Peyer's patch (tissue), 4 donors: ENCODE measurements around the gene ACADS. TPM values are rescaled to one million over a fixed set of nuclear protein-coding genes. Genes with fewer than 3 reads are reported as not detected.

Source experiments
- DNase-seq, 3 donors: peaks; one replicate each; pipeline ENCODE4 v3.0.0-alpha.2; 2017 to 2019
- H3K27ac ChIP-seq, 4 donors: fragments of 200-600 bp; sonication (generic); one replicate each; pipeline ENCODE4 v1.5.1; 2016 to 2019
- H3K27me3 ChIP-seq, 2 donors: fragments of 200-600 bp; sonication (generic); one replicate each; pipeline ENCODE4 v1.5.1; 2019
- H3K36me3 ChIP-seq, 3 donors: fragments of 200-600 bp; sonication (generic); one replicate each; pipeline ENCODE4 v1.5.1; 2016 to 2019
- H3K4me1 ChIP-seq, 4 donors: fragments of 200-600 bp; sonication (generic); one replicate each; pipeline ENCODE4 v1.5.1; 2016 to 2019
- H3K4me3 ChIP-seq, 4 donors: fragments of 200-600 bp; sonication (generic); 1 replicate in 3 of 4; 2 replicates in 1 of 4; pipeline ENCODE4 v1.5.1; 2016 to 2019; ENCODE audit warnings: mild to moderate bottlenecking in 1 of 4
- H3K9me3 ChIP-seq, 4 donors: fragments of 200-600 bp; sonication (generic); one replicate each; pipeline ENCODE4 v1.5.1; 2016 to 2019; ENCODE audit warnings: mild to moderate bottlenecking in 1 of 4
- POLR2A ChIP-seq, 2 donors: fragments of 450-650 bp; IDR thresholded peaks; one replicate each; pipeline ENCODE4 v1.5.1; 2017; ENCODE audit warnings: antibody characterized with exemption in 2 of 2, mild to moderate bottlenecking in 2 of 2, moderate library complexity in 2 of 2
- total RNA-seq, 4 donors: library from RNA; depleted of rRNA; stranded (reverse); fragments of >200 nt; gene quantifications; one replicate each; pipeline ENCODE4 v1.1.0, GENCODE V29; 2016
- TF ChIP-seq, protein P1 (sequence below), 6 experiments: fragments of 450-650 bp in 4 of 6; fragments of 200-600 bp in 2 of 6; sonication (generic) in 1 of 6; IDR thresholded peaks; one replicate each; pipeline ENCODE4 v1.5.1; 2017 to 2019; ENCODE audit warnings: antibody characterized with exemption in 6 of 6, mild to moderate bottlenecking in 3 of 6, moderate library complexity in 1 of 6

ACADS gene
- total RNA-seq, 4 donors from 2014 or later, result 126 to 358 (median 316) TPM

DNA sequence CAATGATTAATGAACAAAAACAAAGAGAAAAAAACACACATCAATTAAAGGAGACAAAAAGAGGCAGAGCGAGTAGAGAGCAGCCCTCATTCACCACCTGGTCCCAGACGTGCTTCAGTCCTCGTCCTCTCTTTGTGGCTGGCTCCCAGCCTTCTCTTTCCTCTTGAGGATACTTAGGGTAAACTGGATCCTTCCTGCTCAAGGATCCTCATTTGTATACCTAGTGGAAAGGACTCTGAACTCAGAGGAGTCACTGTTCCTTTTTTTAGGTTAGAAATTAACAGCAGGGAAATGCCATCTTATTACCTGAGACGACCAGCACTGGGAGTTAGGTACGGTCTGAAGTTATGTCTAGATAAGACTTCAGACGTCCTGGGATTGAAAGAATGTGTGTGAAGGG, 29.0 kb upstream of the ACADS start:
- no peaks in the 10 kb centered on the region for H3K9me3 ChIP-seq
- peaks cover 0 to 82% (median 0%) of the 10 kb centered on the region in 3 donors for H3K36me3 ChIP-seq
- peak overlapping the region in 1 of 4 donors; percentile 56 for H3K27ac ChIP-seq
- no peak for TF ChIP-seq POLR2A (IDR thresholded peaks at IDR 0.05)
- TF ChIP-seq, protein P1, sequence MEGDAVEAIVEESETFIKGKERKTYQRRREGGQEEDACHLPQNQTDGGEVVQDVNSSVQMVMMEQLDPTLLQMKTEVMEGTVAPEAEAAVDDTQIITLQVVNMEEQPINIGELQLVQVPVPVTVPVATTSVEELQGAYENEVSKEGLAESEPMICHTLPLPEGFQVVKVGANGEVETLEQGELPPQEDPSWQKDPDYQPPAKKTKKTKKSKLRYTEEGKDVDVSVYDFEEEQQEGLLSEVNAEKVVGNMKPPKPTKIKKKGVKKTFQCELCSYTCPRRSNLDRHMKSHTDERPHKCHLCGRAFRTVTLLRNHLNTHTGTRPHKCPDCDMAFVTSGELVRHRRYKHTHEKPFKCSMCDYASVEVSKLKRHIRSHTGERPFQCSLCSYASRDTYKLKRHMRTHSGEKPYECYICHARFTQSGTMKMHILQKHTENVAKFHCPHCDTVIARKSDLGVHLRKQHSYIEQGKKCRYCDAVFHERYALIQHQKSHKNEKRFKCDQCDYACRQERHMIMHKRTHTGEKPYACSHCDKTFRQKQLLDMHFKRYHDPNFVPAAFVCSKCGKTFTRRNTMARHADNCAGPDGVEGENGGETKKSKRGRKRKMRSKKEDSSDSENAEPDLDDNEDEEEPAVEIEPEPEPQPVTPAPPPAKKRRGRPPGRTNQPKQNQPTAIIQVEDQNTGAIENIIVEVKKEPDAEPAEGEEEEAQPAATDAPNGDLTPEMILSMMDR (IDR thresholded peaks at IDR 0.05), result no peak
- DNase-seq, result no peak
- peaks cover 0 to 10% (median 0%) of the 10 kb centered on the region in 4 donors for H3K4me1 ChIP-seq
- no peak overlapping the region for H3K4me3 ChIP-seq
- H3K27me3 ChIP-seq, result no peaks in the 10 kb centered on the region

DNA sequence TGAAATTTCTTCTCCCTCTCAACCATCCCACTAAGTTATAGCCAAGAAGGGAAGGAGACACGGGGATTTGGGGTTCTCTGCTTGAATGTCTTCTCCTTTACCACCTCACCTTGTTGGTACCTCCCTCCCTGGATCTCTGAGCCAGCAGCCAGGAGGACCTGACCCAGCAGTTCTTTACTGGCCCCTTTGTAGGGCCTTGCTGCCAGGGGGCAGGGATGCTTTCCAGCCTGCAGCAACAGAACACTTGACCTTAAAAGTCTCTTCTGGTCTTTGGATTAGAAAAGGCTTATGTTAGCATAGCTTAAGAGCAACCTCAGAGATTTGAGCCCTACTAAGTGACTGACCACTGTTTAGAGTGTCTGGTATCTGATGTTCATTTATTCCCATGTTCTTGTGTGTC, 28.3 kb upstream of the ACADS start:
- Histone ChIP-seq H3K4me3 (no peak overlapping the region), H3K9me3 (no peaks in the 10 kb centered on the region), H3K27ac (peak overlapping the region in 1 of 4 donors; percentile 4), H3K27me3 (no peaks in the 10 kb centered on the region), H3K4me1 (peaks cover 0 to 3% (median 0%) of the 10 kb centered on the region in 4 donors), H3K36me3 (peaks cover 0 to 88% (median 0%) of the 10 kb centered on the region in 3 donors)
- no peak for DNase-seq
- TF ChIP-seq, protein P1 (IDR thresholded peaks at IDR 0.05), result no peak
- TF ChIP-seq POLR2A (IDR thresholded peaks at IDR 0.05), result no peak

DNA sequence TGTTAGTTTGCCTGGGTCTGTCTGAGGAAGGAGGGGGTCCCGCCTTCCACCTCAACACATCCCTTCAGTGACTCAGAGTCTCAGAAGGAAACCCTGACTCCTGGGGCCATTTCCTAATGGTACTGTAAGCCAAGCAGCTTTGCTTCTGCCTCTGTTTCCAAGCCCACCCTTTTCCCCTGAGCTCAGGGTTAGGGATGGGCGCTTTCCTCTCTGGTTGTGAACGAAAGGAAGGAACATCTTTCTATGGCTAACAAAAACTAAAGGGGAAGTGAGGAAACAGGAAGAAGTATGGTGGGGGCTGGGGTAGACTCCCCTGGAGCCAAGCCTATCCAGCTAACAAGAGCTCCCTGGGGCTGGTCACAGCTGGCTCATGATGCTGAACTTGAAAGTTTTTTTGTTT, 27.0 kb upstream of the ACADS start:
- no peaks in the 10 kb centered on the region for H3K9me3 ChIP-seq
- no peak for TF ChIP-seq POLR2A (IDR thresholded peaks at IDR 0.05)
- TF ChIP-seq, protein P1 (IDR thresholded peaks at IDR 0.05), result no peak
- peaks cover 0 to 89% (median 0%) of the 10 kb centered on the region in 3 donors for H3K36me3 ChIP-seq
- H3K27me3 ChIP-seq, result no peaks in the 10 kb centered on the region
- DNase-seq, result no peak
- H3K4me1 ChIP-seq, result no peaks in the 10 kb centered on the region
- no peak overlapping the region for H3K27ac ChIP-seq
- no peak overlapping the region for H3K4me3 ChIP-seq

DNA sequence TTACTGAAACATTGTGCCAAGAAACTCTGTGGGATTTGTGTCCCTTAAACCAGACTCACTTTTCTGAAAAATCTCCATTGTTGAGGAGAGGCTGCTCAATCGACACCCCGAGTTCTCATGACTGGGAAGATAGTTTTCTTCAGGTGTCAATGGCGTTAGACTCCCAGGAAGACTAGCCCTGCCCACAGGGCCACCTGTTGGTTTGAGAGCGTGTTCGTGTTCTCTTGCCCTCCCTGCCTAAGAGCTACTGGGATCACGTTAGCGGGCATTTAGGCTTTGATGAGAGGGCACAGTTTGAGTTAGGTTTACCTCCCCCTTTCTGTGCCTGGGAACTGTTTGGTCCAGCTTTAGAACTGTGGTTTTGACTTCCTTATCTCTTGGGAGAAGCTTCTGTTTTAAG, 26.1 kb upstream of the ACADS start:
- Histone ChIP-seq H3K27me3 (no peaks in the 10 kb centered on the region), H3K4me1 (no peaks in the 10 kb centered on the region), H3K9me3 (no peaks in the 10 kb centered on the region), H3K27ac (no peak overlapping the region), H3K36me3 (peaks cover 0 to 82% (median 0%) of the 10 kb centered on the region in 3 donors), H3K4me3 (no peak overlapping the region)
- TF ChIP-seq POLR2A (IDR thresholded peaks at IDR 0.05), result no peak
- TF ChIP-seq, protein P1 (IDR thresholded peaks at IDR 0.05), result no peak
- DNase-seq, result no peak

DNA sequence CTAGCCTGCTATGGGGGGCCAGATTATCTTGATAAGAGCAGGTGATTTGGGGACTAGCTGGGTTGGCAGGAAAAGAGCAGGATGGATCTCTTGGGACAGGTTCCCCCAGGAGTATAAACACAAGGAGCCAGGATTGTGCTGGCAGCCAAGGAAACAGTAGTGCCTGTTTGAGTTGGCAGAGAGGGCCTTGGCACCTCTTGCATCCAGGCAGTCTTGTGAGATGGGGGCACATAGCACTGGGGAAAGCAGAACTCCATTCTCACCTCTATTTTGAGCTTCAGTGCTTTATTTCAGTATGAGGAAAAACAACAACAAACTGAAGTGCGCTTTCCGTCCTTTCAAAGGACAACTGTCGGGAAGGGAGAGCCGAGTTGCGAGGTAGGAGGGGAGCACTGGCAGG, 24.7 kb upstream of the ACADS start:
- Histone ChIP-seq H3K27ac (peak overlapping the region in 1 of 4 donors; percentile 28), H3K4me1 (no peaks in the 10 kb centered on the region), H3K27me3 (no peaks in the 10 kb centered on the region), H3K9me3 (no peaks in the 10 kb centered on the region), H3K36me3 (peaks cover 0 to 73% (median 0%) of the 10 kb centered on the region in 3 donors), H3K4me3 (no peak overlapping the region)
- no peak for DNase-seq
- no peak for TF ChIP-seq POLR2A (IDR thresholded peaks at IDR 0.05)
- TF ChIP-seq, protein P1 (IDR thresholded peaks at IDR 0.05), result no peak

DNA sequence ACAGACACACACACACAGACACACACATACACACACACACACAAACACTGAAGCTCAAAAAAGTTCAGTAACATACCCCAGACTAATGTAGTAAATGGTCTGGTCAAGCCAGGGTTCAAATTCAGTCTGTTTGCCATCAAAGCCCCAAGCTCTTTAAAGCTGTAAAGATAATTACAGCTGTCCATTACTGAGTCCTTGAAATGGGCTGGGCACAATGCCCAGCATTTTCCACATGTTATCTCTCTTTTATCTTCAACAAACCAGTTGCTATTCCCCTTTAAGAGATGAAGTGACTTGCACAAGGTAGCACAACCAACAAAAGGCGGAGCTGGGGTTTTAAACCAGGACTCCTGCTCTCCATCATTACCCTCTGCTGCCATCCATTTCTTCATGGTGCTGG, 23.0 kb upstream of the ACADS start:
- peaks cover 0 to 56% (median 0%) of the 10 kb centered on the region in 3 donors for H3K36me3 ChIP-seq
- no peak overlapping the region for H3K27ac ChIP-seq
- TF ChIP-seq, protein P1 (IDR thresholded peaks at IDR 0.05), result no peak
- no peak for TF ChIP-seq POLR2A (IDR thresholded peaks at IDR 0.05)
- H3K9me3 ChIP-seq, result no peaks in the 10 kb centered on the region
- H3K4me3 ChIP-seq, result no peak overlapping the region
- no peaks in the 10 kb centered on the region for H3K4me1 ChIP-seq
- no peak for DNase-seq
- no peaks in the 10 kb centered on the region for H3K27me3 ChIP-seq
